ENCODE measurements around the gene RPS6KC1.

- TF ChIP-seq, protein P1, sequence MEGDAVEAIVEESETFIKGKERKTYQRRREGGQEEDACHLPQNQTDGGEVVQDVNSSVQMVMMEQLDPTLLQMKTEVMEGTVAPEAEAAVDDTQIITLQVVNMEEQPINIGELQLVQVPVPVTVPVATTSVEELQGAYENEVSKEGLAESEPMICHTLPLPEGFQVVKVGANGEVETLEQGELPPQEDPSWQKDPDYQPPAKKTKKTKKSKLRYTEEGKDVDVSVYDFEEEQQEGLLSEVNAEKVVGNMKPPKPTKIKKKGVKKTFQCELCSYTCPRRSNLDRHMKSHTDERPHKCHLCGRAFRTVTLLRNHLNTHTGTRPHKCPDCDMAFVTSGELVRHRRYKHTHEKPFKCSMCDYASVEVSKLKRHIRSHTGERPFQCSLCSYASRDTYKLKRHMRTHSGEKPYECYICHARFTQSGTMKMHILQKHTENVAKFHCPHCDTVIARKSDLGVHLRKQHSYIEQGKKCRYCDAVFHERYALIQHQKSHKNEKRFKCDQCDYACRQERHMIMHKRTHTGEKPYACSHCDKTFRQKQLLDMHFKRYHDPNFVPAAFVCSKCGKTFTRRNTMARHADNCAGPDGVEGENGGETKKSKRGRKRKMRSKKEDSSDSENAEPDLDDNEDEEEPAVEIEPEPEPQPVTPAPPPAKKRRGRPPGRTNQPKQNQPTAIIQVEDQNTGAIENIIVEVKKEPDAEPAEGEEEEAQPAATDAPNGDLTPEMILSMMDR (optimal IDR thresholded peaks at IDR 0.05 in 1 of 3, IDR thresholded peaks at IDR 0.05 in 1 of 3, conservative IDR thresholded peaks at IDR 0.05 in 1 of 3; ENCODE audit: extremely low read depth in 1 of 3, insufficient read depth in 2 of 3, low read length in 3 of 3): no peak
- no peak for TF ChIP-seq EZH2 (IDR thresholded peaks at IDR 0.05; ENCODE audit: low read length)
Measured at GRCh38 chr1:213051881-213052202, 801 bp downstream of the RPS6KC1 start.

Measured in keratinocyte (primary cell).